ENCODE data around the gene MT2A.

DNA sequence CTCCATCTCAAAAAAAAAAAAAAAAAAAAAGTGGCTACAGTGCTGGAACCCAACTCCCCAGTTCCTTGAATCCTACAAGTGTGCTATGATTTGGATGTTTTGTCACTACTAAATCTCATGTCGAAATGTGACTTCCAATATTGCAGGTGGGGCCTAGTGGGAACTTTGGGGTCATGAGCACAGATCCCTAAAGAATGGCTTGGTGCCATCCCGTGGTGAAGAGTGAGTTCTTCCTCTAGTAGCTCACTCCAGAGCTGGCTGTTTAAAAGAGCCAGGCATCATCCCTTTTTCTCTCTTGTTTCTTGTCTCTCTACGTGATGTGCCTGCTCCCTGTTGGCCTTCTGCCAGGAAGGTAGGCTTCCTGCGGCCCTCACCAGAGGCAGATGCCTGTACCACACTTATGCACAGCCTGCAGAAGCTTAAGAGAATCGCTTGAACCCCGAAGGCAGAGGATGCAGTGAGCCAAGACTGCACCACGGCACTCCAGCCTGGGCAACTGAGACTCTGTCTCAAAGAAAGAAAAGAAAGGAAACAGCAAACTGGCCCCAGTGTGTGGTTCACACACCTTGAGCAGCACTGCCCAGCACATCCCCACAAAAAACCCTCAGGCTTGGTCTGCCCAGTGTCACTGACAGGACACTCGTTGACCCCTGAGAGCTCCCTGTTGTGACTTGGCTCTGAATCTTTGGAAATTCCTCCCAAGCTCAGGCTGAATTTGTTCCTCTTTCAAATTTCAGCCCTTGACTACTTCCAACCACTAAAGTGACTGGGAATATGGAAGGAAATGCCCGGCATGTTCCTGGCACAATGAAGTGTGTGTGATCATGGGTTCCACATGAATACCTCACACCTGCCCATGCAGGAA lies 20.3 kb downstream of the MT2A start:
- TF ChIP-seq POLR2A (IDR thresholded peaks at IDR 0.05; ENCODE audit: low read depth, low read length) (no peak), POLR2AphosphoS5 (IDR thresholded peaks at IDR 0.05; ENCODE audit: low read depth, low read length) (no peak), TAF1 (IDR thresholded peaks at IDR 0.05; ENCODE audit: low read depth, low read length) (no peak), POU2F2 (IDR thresholded peaks at IDR 0.05; ENCODE audit: low read depth, low read length) (no peak), SPI1 (IDR thresholded peaks at IDR 0.05; ENCODE audit: low read depth, low read length) (no peak)

Measured in GM12891 (cell line).